HepG2 (cell line): ENCODE data around the gene SLC2A4. TPM values are rescaled to one million over a fixed set of nuclear protein-coding genes. Genes with fewer than 3 reads are reported as not detected.

ENCODE experiments used
- DMAP1 ChIP-seq: IDR thresholded peaks from 2 replicates; pipeline ENCODE4 v1.6.1; 2016
- HMG20B ChIP-seq: conservative IDR thresholded peaks from 2 replicates; pipeline ENCODE4 v1.6.1; 2016; ENCODE audit warnings: missing genetic modification reagents, missing compliant biosample characterization
- HOXA5 ChIP-seq: sonication (generic); formaldehyde crosslinking; IDR thresholded peaks from 2 replicates; pipeline ENCODE4 v1.4.0; 2020; ENCODE audit warnings: missing genetic modification reagents
- NFKB2 ChIP-seq: sonication (generic); formaldehyde crosslinking; IDR thresholded peaks from 2 replicates; pipeline ENCODE4 v1.4.0; 2020; ENCODE audit warnings: missing genetic modification reagents, borderline replicate concordance
- PAWR ChIP-seq: sonication (generic); formaldehyde crosslinking; IDR thresholded peaks from 2 replicates; pipeline ENCODE4 v1.4.0; 2020; ENCODE audit warnings: missing genetic modification reagents, mild to moderate bottlenecking, borderline replicate concordance
- PHB2 ChIP-seq: fragments of 450-650 bp; IDR thresholded peaks from 2 replicates; pipeline ENCODE4 v1.6.1; 2018; ENCODE audit not compliant: partially characterized antibody
- SMARCE1 ChIP-seq: fragments of 450-650 bp; IDR thresholded peaks from 2 replicates; pipeline ENCODE4 v1.6.1; 2017; ENCODE audit warnings: borderline replicate concordance
- TBL1XR1 ChIP-seq: fragments of 150-350 bp; IDR thresholded peaks from 2 replicates; pipeline ENCODE4 v1.6.1; 2014; ENCODE audit warnings: borderline replicate concordance, low read length; ENCODE audit not compliant: partially characterized antibody
- ZBTB42 ChIP-seq: sonication (generic); formaldehyde crosslinking; IDR thresholded peaks from 2 replicates; pipeline ENCODE4 v1.5.0; 2020; ENCODE audit warnings: mild to moderate bottlenecking, missing genetic modification reagents
- ZNF230 ChIP-seq: sonication (generic); formaldehyde crosslinking; IDR thresholded peaks from 2 replicates; pipeline ENCODE4 v1.4.0; 2020; ENCODE audit warnings: mild to moderate bottlenecking, missing genetic modification reagents
- ZNF543 ChIP-seq: sonication (generic); formaldehyde crosslinking; IDR thresholded peaks from 2 replicates; pipeline ENCODE4 v1.4.0; 2020; ENCODE audit warnings: mild to moderate bottlenecking, missing genetic modification reagents
- polyA plus RNA-seq, 8 experiments: library from polyadenylated mRNA; depleted of rRNA in 3 of 8; stranded (reverse) in 7 of 8; unstranded in 1 of 8; fragments of >200 nt; fragmentation: Illumina TruSeq in 4 of 8; extraction: Trizol in 4 of 8; gene quantifications; 2 replicates each; pipeline versions ENCODE4 v1.2.1 to v1.2.3, GENCODE V29; 2011 to 2016; ENCODE audit warnings: low read depth in 4 of 8, missing spikeins in 1 of 8, mixed read lengths in 1 of 8; ENCODE audit not compliant: insufficient read depth in 1 of 8
- total RNA-seq, 5 experiments: library from RNA; depleted of rRNA; stranded (reverse); fragments of >200 nt; fragmentation: Illumina TruSeq; extraction: Trizol; gene quantifications; 2 replicates each; pipeline ENCODE4 v1.2.3, GENCODE V29; 2016; ENCODE audit warnings: low read depth in 1 of 5
- TF ChIP-seq, protein P1 (sequence below): fragments of 450-650 bp; IDR thresholded peaks from 2 replicates; pipeline ENCODE4 v1.6.1; 2017; ENCODE audit warnings: mild to moderate bottlenecking
- TF ChIP-seq, protein P2 (sequence below): sonication (generic); formaldehyde crosslinking; IDR thresholded peaks from 2 replicates; pipeline ENCODE4 v1.4.0; 2020; ENCODE audit warnings: missing genetic modification reagents
- TF ChIP-seq, protein P3 (sequence below): IDR thresholded peaks from 2 replicates; pipeline ENCODE4 v1.6.1; 2012; ENCODE audit warnings: inconsistent platforms
- TF ChIP-seq, protein P4 (sequence below): IDR thresholded peaks from 2 replicates; pipeline ENCODE4 v1.6.1; 2018; ENCODE audit warnings: missing genetic modification reagents
- TF ChIP-seq, protein P5 (sequence below): sonication (generic); formaldehyde crosslinking; IDR thresholded peaks from 2 replicates; pipeline ENCODE4 v1.4.0; 2020; ENCODE audit warnings: missing genetic modification reagents
- TF ChIP-seq, protein P6 (sequence below): sonication (generic); formaldehyde crosslinking; IDR thresholded peaks from 2 replicates; pipeline ENCODE4 v1.4.0; 2020; ENCODE audit warnings: missing genetic modification reagents, borderline replicate concordance

SLC2A4 gene
- total and polyA plus RNA-seq, 2 of the 13 experiments (the other 11 are each of a cell fraction or from before 2014, with no cell fraction given) = 4.9 to 5.8 TPM

DNA sequence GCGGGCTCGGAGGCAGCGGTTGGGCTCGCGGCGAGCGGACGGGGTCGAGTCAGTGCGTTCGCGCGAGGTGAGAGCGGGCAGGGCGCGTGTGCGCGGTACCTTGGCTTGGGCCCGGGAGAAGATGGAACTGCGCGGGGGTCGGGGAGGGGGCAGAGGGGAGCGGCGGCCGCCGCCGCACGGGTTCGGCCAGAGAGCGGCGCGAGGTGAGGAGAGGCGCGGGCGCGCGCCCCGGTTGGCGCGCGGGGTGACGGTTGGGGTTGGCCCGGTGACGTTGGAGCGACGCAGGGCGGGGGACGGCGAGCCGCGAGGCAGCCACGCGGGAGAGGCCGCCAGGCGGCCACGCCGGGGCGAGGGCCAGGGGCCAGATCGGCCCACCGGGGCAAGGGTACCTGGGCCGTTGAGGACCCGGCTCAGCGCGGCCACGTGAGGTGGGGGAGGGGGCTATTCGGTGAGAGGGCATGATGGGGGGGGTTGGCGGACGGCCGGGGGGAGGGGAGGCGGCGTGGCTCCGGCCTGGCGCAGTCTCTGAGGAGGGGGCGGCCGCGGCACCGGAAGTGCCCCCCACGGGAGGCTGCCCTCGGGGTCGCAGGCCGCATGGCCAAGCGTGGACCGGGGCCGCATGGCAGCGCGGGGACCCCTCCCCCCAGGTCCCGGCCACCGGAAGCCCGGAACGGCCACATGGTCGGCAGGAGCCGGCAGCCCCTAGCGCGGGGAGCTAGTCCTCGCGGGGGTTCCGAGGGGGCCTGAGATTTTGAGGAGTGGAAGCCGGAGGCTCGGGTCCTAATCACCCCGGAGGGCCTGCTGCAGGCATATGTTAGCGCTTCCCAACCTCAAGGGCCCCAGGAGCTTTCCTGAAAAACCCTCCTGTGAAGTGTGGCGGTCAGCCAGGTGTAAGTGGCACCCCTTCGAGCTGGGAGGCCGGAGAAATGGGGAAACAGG is 26.4 kb downstream of the SLC2A4 start (continued):
- TF ChIP-seq, protein P1, sequence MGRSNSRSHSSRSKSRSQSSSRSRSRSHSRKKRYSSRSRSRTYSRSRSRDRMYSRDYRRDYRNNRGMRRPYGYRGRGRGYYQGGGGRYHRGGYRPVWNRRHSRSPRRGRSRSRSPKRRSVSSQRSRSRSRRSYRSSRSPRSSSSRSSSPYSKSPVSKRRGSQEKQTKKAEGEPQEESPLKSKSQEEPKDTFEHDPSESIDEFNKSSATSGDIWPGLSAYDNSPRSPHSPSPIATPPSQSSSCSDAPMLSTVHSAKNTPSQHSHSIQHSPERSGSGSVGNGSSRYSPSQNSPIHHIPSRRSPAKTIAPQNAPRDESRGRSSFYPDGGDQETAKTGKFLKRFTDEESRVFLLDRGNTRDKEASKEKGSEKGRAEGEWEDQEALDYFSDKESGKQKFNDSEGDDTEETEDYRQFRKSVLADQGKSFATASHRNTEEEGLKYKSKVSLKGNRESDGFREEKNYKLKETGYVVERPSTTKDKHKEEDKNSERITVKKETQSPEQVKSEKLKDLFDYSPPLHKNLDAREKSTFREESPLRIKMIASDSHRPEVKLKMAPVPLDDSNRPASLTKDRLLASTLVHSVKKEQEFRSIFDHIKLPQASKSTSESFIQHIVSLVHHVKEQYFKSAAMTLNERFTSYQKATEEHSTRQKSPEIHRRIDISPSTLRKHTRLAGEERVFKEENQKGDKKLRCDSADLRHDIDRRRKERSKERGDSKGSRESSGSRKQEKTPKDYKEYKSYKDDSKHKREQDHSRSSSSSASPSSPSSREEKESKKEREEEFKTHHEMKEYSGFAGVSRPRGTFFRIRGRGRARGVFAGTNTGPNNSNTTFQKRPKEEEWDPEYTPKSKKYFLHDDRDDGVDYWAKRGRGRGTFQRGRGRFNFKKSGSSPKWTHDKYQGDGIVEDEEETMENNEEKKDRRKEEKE = no peak
- no peak for TF ChIP-seq NFKB2
- TF ChIP-seq, protein P2, sequence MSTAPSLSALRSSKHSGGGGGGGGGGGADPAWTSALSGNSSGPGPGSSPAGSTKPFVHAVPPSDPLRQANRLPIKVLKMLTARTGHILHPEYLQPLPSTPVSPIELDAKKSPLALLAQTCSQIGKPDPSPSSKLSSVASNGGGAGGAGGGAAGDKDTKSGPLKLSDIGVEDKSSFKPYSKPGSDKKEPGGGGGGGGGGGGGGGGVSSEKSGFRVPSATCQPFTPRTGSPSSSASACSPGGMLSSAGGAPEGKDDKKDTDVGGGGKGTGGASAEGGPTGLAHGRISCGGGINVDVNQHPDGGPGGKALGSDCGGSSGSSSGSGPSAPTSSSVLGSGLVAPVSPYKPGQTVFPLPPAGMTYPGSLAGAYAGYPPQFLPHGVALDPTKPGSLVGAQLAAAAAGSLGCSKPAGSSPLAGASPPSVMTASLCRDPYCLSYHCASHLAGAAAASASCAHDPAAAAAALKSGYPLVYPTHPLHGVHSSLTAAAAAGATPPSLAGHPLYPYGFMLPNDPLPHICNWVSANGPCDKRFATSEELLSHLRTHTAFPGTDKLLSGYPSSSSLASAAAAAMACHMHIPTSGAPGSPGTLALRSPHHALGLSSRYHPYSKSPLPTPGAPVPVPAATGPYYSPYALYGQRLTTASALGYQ (CRISPR knock-in tag) = no peak
- TF ChIP-seq ZNF543 (CRISPR knock-in tag) = no peak
- no peak for TF ChIP-seq PHB2
- TF ChIP-seq SMARCE1 = no peak
- no peak for TF ChIP-seq TBL1XR1
- TF ChIP-seq ZBTB42 (CRISPR knock-in tag) = 0 out of 2 replicates have a peak, but pooled peaks have one; percentile 23
- TF ChIP-seq, protein P3, sequence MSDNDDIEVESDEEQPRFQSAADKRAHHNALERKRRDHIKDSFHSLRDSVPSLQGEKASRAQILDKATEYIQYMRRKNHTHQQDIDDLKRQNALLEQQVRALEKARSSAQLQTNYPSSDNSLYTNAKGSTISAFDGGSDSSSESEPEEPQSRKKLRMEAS = peak; percentile 92
- no peak for TF ChIP-seq HMG20B (CRISPR knock-in tag)
- TF ChIP-seq HOXA5 (CRISPR knock-in tag) = no peak
- no peak for TF ChIP-seq ZNF230
- TF ChIP-seq, protein P4, sequence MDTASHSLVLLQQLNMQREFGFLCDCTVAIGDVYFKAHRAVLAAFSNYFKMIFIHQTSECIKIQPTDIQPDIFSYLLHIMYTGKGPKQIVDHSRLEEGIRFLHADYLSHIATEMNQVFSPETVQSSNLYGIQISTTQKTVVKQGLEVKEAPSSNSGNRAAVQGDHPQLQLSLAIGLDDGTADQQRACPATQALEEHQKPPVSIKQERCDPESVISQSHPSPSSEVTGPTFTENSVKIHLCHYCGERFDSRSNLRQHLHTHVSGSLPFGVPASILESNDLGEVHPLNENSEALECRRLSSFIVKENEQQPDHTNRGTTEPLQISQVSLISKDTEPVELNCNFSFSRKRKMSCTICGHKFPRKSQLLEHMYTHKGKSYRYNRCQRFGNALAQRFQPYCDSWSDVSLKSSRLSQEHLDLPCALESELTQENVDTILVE (CRISPR knock-in tag) = no peak; the same call in 1 of the 2 replicates
- peak; percentile 96 for TF ChIP-seq DMAP1 (CRISPR knock-in tag)
- TF ChIP-seq PAWR = no peak
- TF ChIP-seq, protein P5, sequence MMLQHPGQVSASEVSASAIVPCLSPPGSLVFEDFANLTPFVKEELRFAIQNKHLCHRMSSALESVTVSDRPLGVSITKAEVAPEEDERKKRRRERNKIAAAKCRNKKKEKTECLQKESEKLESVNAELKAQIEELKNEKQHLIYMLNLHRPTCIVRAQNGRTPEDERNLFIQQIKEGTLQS (CRISPR knock-in tag) = no peak
- TF ChIP-seq, protein P6, sequence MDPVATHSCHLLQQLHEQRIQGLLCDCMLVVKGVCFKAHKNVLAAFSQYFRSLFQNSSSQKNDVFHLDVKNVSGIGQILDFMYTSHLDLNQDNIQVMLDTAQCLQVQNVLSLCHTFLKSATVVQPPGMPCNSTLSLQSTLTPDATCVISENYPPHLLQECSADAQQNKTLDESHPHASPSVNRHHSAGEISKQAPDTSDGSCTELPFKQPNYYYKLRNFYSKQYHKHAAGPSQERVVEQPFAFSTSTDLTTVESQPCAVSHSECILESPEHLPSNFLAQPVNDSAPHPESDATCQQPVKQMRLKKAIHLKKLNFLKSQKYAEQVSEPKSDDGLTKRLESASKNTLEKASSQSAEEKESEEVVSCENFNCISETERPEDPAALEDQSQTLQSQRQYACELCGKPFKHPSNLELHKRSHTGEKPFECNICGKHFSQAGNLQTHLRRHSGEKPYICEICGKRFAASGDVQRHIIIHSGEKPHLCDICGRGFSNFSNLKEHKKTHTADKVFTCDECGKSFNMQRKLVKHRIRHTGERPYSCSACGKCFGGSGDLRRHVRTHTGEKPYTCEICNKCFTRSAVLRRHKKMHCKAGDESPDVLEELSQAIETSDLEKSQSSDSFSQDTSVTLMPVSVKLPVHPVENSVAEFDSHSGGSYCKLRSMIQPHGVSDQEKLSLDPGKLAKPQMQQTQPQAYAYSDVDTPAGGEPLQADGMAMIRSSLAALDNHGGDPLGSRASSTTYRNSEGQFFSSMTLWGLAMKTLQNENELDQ (CRISPR knock-in tag) = no peak
